Measurements from ENCODE around the gene LRRC53.

GRCh38 chr1:74534241-74534640, 21.8 kb upstream of the LRRC53 start:
- TF ChIP-seq CTCF (IDR thresholded peaks at IDR 0.05): no peak
- TF ChIP-seq POLR2A (IDR thresholded peaks at IDR 0.05): no peak
